ENCODE data around the gene STXBP5.

The STXBP5 gene

GRCh38 chr6:147279427-147279826 is 75.2 kb downstream of the STXBP5 start:
- H3K4me3 ChIP-seq (replicated peaks in 1 of 2; ENCODE audit: low read depth in 2 of 2, low read length in 2 of 2): no peak overlapping the region
- TF ChIP-seq CTCF (IDR thresholded peaks at IDR 0.05; ENCODE audit: low read depth, low read length): no peak
- peak; percentile 65 to 82 for DNase-seq (ENCODE audit: low read depth in 2 of 2)

- no peak for TF ChIP-seq CTCF (IDR thresholded peaks at IDR 0.05; ENCODE audit: low read depth, low read length)
- no peak for DNase-seq (ENCODE audit: low read depth in 2 of 2)
- H3K4me3 ChIP-seq (replicated peaks in 1 of 2; ENCODE audit: low read depth in 2 of 2, low read length in 2 of 2): no peak overlapping the region
Measured at GRCh38 chr6:147281895-147282565, 77.8 kb downstream of the STXBP5 start.

- no peak overlapping the region for H3K4me3 ChIP-seq (replicated peaks in 1 of 2; ENCODE audit: low read depth in 2 of 2, low read length in 2 of 2)
- TF ChIP-seq CTCF (IDR thresholded peaks at IDR 0.05; ENCODE audit: low read depth, low read length): no peak
- no peak for DNase-seq (ENCODE audit: low read depth in 2 of 2)
Measured at GRCh38 chr6:147282566-147282959, 78.3 kb downstream of the STXBP5 start.

- TF ChIP-seq CTCF (IDR thresholded peaks at IDR 0.05; ENCODE audit: low read depth, low read length): no peak
- H3K4me3 ChIP-seq (replicated peaks in 1 of 2; ENCODE audit: low read depth in 2 of 2, low read length in 2 of 2): no peak overlapping the region
- peak in 1 of 2 donors; percentile 34 for DNase-seq (ENCODE audit: low read depth in 2 of 2)
Measured at GRCh38 chr6:147283460-147283859, 79.2 kb downstream of the STXBP5 start.

- H3K4me3 ChIP-seq (replicated peaks in 1 of 2; ENCODE audit: low read depth in 2 of 2, low read length in 2 of 2): no peak overlapping the region
- peak; percentile 75 to 80 for DNase-seq (ENCODE audit: low read depth in 2 of 2)
- TF ChIP-seq CTCF (IDR thresholded peaks at IDR 0.05; ENCODE audit: low read depth, low read length): peak; percentile 38
Measured at GRCh38 chr6:147285087-147285855, 81.1 kb downstream of the STXBP5 start.

GRCh38 chr6:147287869-147288271 is 83.7 kb downstream of the STXBP5 start:
- no peak for TF ChIP-seq CTCF (IDR thresholded peaks at IDR 0.05; ENCODE audit: low read depth, low read length)
- no peak overlapping the region for H3K4me3 ChIP-seq (replicated peaks in 1 of 2; ENCODE audit: low read depth in 2 of 2, low read length in 2 of 2)
- peak; percentile 69 to 80 for DNase-seq (ENCODE audit: low read depth in 2 of 2)
